ENCODE measurements around the gene SAMD3. TPM values are rescaled to one million over a fixed set of nuclear protein-coding genes. Genes with fewer than 3 reads are reported as not detected.

Gene SAMD3
- total and polyA plus RNA-seq, 2 experiments from 2014 or later: 3.8 to 4.9 TPM

- TF ChIP-seq CREB1 (CRISPR knock-in tag; IDR thresholded peaks at IDR 0.05; ENCODE audit: low read depth) (no peak), POLR2AphosphoS5 (IDR thresholded peaks at IDR 0.05; ENCODE audit: low read depth) (no peak), REST (IDR thresholded peaks at IDR 0.05; ENCODE audit: unreplicated experiment) (no peak), EZH2 (IDR thresholded peaks at IDR 0.05; ENCODE audit: low read depth, unreplicated experiment) (no peak)
- H3K27me3 Mint-ChIP-seq (ENCODE audit: insufficient read depth, low read depth, poor library complexity): no peaks in the 10 kb centered on the region
- no peak overlapping the region for H3K27ac Mint-ChIP-seq
- ATAC-seq (no peak), DNase-seq (ENCODE audit: low spot score) (no peak)
- H3K27ac ChIP-seq (ENCODE audit: low read depth): no peak overlapping the region
- H3K9me2 ChIP-seq (ENCODE audit: insufficient read depth): no peaks in the 10 kb centered on the region
- H3K27me3 ChIP-seq (ENCODE audit: insufficient read depth): no peaks in the 10 kb centered on the region
- H3K79me2 ChIP-seq (replicated peaks; ENCODE audit: insufficient read depth): no peaks in the 10 kb centered on the region
- H3K4me1 Mint-ChIP-seq: no peaks in the 10 kb centered on the region
- H2AFZ ChIP-seq: no peak overlapping the region
- H3K9me3 Mint-ChIP-seq: no peaks in the 10 kb centered on the region
- H4K20me1 ChIP-seq (replicated peaks; ENCODE audit: insufficient read depth): no peaks in the 10 kb centered on the region
- no peaks in the 10 kb centered on the region for H3K4me1 ChIP-seq (ENCODE audit: insufficient read depth)
- no peak overlapping the region for H3K4me2 ChIP-seq
- no peaks in the 10 kb centered on the region for H3F3A ChIP-seq (replicated peaks; ENCODE audit: low read depth)
- H3K4me3 ChIP-seq: no peak overlapping the region
- H3K36me3 Mint-ChIP-seq (ENCODE audit: low read depth): peaks cover 5% of the 10 kb centered on the region; the same call in 2 of the 3 replicates
- H3K36me3 ChIP-seq (ENCODE audit: insufficient read depth): no peaks in the 10 kb centered on the region
- H3K4me3 Mint-ChIP-seq: no peak overlapping the region
Observed at GRCh38 chr6:130178692-130179091, 44.1 kb downstream of the SAMD3 start.

- no peaks in the 10 kb centered on the region for H3K79me2 ChIP-seq (replicated peaks; ENCODE audit: insufficient read depth)
- Mint-ChIP-seq H3K4me1 (no peaks in the 10 kb centered on the region), H3K36me3 (ENCODE audit: low read depth) (peaks cover 19% of the 10 kb centered on the region), H3K4me3 (no peak overlapping the region), H3K9me3 (peaks cover 12% of the 10 kb centered on the region; the same call in 2 of the 3 replicates), H3K27ac (no peak overlapping the region), H3K27me3 (ENCODE audit: insufficient read depth, low read depth, poor library complexity) (no peaks in the 10 kb centered on the region)
- H3K4me2 ChIP-seq: no peak overlapping the region
- no peak overlapping the region for H3K4me3 ChIP-seq
- ATAC-seq: no peak
- no peaks in the 10 kb centered on the region for H3K36me3 ChIP-seq (ENCODE audit: insufficient read depth)
- no peaks in the 10 kb centered on the region for H3K27me3 ChIP-seq (ENCODE audit: insufficient read depth)
- no peaks in the 10 kb centered on the region for H3K9me2 ChIP-seq (ENCODE audit: insufficient read depth)
- no peaks in the 10 kb centered on the region for H3F3A ChIP-seq (replicated peaks; ENCODE audit: low read depth)
- no peak overlapping the region for H3K27ac ChIP-seq (ENCODE audit: low read depth)
- no peak overlapping the region for H2AFZ ChIP-seq
- H3K4me1 ChIP-seq (ENCODE audit: insufficient read depth): no peaks in the 10 kb centered on the region
- no peak for DNase-seq (ENCODE audit: low spot score)
- no peaks in the 10 kb centered on the region for H4K20me1 ChIP-seq (replicated peaks; ENCODE audit: insufficient read depth)
- TF ChIP-seq ZNF462 (CRISPR knock-in tag; IDR thresholded peaks at IDR 0.05) (no peak), POLR2AphosphoS5 (IDR thresholded peaks at IDR 0.05; ENCODE audit: low read depth) (no peak), EZH2 (IDR thresholded peaks at IDR 0.05; ENCODE audit: low read depth, unreplicated experiment) (no peak), ZNF114 (CRISPR knock-in tag; IDR thresholded peaks at IDR 0.05) (no peak), STAT1 (IDR thresholded peaks at IDR 0.05; ENCODE audit: unreplicated experiment) (no peak), CTCF (conservative IDR thresholded peaks at IDR 0.05; ENCODE audit: low read depth in 2 of 2) (no peak), ETS1 (IDR thresholded peaks at IDR 0.05) (no peak), JUNB (IDR thresholded peaks at IDR 0.05; ENCODE audit: unreplicated experiment) (no peak)
Observed at GRCh38 chr6:130176378-130176777, 46.4 kb downstream of the SAMD3 start.
